HUDEP-2 (cell line): ENCODE measurements around the gene PAEP.
"Not testable (repeated sequence)": the region's sequence is repeated elsewhere in the genome, so short reads cannot be mapped to it uniquely, and the experiment has no call there.

Experiments used
- DNase-seq, 76 experiments: peaks; one replicate each; lab custom pipeline; 2025; ENCODE audit not compliant: unreplicated experiment in 76 of 76; lab: John Stamatoyannopoulos, UW

PAEP gene

GRCh38 chr9:135561391-135562234 lies at the start of gene PAEP:
TSS of gene PAEP (plus strand) at chr9:135561756.
- no peak for DNase-seq

- DNase-seq = no peak
Measured at GRCh38 chr9:135512241-135512603, 49.3 kb upstream of the PAEP start.

GRCh38 chr9:135512904-135513303 lies 48.7 kb upstream of the PAEP start:
- no peak for DNase-seq

- no peak for DNase-seq
Measured at GRCh38 chr9:135513351-135513846, 48.2 kb upstream of the PAEP start.

- not testable (repeated sequence) for DNase-seq
Measured at GRCh38 chr9:135513906-135514305, 47.6 kb upstream of the PAEP start.

GRCh38 chr9:135514342-135515082 lies 47.0 kb upstream of the PAEP start:
- no peak for DNase-seq

- no peak for DNase-seq
Measured at GRCh38 chr9:135515083-135515951, 46.2 kb upstream of the PAEP start.

GRCh38 chr9:135516132-135516860 lies 45.3 kb upstream of the PAEP start:
- no peak for DNase-seq

GRCh38 chr9:135517407-135517822 lies 44.1 kb upstream of the PAEP start:
- no peak for DNase-seq

- no peak for DNase-seq
Measured at GRCh38 chr9:135519179-135519971, 42.2 kb upstream of the PAEP start.

GRCh38 chr9:135520916-135521607 lies 40.5 kb upstream of the PAEP start, which contains the start of gene LCN1:
TSS of gene LCN1 (plus strand) at chr9:135521440. CDS start at chr9:135521498, 58 bp downstream.
- DNase-seq = no peak

GRCh38 chr9:135521608-135522095 lies 39.9 kb upstream of the PAEP start:
- no peak for DNase-seq

- no peak for DNase-seq
Measured at GRCh38 chr9:135522137-135522877, 39.2 kb upstream of the PAEP start.

GRCh38 chr9:135522931-135523330 lies 38.6 kb upstream of the PAEP start:
- DNase-seq = no peak

GRCh38 chr9:135523521-135524129 lies 37.9 kb upstream of the PAEP start:
- no peak for DNase-seq

- no peak for DNase-seq
Measured at GRCh38 chr9:135524130-135524861, 37.3 kb upstream of the PAEP start.
